ENCODE results near the gene ABI3BP. TPM values are rescaled to one million over a fixed set of nuclear protein-coding genes. Genes with fewer than 3 reads are reported as not detected.

Gene ABI3BP
- total and polyA plus RNA-seq, 4 donors, result 21.9 to 87.5 (median 59.9) TPM

DNA sequence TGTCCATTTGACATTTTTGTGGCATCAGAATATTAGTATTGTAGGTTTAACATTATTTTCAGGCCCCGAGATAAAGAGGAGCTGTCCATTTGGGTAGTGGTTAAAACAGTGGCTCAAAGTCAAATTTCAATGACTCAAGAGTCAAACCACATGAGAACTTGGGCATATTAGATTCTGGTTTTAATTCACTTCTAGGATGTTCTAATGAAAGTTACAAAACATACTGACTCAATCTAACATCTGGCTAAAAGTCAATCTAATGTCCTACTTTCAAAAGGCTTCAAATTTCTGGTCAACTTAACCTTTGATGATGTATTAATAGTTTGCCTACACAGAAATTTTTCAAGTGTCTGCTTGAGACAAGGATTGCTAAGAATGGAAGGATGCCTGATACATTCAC, 112.4 kb downstream of the ABI3BP start:
- Histone ChIP-seq H3K36me3 (ENCODE audit: control insufficient read depth in 4 of 4, insufficient read depth in 4 of 4, low read length in 4 of 4) (peaks cover 0 to 2% (median 0%) of the 10 kb centered on the region in 4 donors), H3K9me3 (ENCODE audit: control insufficient read depth in 4 of 4, insufficient read depth in 3 of 4, low read length in 3 of 4) (no peaks in the 10 kb centered on the region), H3K4me3 (no peak overlapping the region), H3K4me1 (ENCODE audit: control insufficient read depth in 5 of 5, insufficient read depth in 5 of 5, low read length in 5 of 5) (peaks cover 0 to 24% (median 0%) of the 10 kb centered on the region in 5 donors), H3K27ac (ENCODE audit: low read depth in 1 of 2, low read length in 1 of 2) (no peak overlapping the region), H3K27me3 (ENCODE audit: control insufficient read depth in 3 of 3, insufficient read depth in 3 of 3, low read length in 2 of 3) (no peaks in the 10 kb centered on the region), H3K9ac (ENCODE audit: insufficient read depth in 1 of 2, low read length in 2 of 2) (no peak overlapping the region)
- 82 to 90% methylated on average over 1 of the region's 1 CpG for WGBS, 2 donors
- ATAC-seq (ENCODE audit: insufficient read depth, low FRiP score) (no peak), DNase-seq (no peak)
- TF ChIP-seq, protein P1, sequence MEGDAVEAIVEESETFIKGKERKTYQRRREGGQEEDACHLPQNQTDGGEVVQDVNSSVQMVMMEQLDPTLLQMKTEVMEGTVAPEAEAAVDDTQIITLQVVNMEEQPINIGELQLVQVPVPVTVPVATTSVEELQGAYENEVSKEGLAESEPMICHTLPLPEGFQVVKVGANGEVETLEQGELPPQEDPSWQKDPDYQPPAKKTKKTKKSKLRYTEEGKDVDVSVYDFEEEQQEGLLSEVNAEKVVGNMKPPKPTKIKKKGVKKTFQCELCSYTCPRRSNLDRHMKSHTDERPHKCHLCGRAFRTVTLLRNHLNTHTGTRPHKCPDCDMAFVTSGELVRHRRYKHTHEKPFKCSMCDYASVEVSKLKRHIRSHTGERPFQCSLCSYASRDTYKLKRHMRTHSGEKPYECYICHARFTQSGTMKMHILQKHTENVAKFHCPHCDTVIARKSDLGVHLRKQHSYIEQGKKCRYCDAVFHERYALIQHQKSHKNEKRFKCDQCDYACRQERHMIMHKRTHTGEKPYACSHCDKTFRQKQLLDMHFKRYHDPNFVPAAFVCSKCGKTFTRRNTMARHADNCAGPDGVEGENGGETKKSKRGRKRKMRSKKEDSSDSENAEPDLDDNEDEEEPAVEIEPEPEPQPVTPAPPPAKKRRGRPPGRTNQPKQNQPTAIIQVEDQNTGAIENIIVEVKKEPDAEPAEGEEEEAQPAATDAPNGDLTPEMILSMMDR (IDR thresholded peaks at IDR 0.05; ENCODE audit: control extremely low read depth, extremely low read depth), result no peak

DNA sequence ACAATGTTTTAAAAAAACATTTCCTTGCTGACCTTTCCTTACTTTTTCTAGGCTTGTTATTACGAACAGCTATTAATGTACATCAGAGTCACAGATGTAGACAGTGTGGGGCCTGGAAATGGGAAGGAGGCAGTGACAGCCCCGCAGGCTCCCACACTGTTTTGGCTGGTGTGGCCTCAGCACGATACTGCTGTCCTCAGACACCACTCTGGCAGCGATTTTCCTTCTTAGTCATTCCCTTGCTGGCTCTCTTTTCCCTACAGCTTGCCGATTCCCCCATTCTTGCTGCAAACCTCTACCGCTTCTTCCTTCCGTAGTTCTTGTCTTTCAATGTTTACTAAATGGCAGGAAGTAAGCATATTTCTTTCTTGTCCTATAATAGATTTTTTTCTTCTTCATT, 113.1 kb downstream of the ABI3BP start:
- TF ChIP-seq, protein P1 (IDR thresholded peaks at IDR 0.05; ENCODE audit: control extremely low read depth, extremely low read depth), result no peak
- WGBS, 2 donors, result 48 to 73% methylated on average over 7 of the region's 7 CpGs
- no peaks in the 10 kb centered on the region for H3K9me3 ChIP-seq (ENCODE audit: control insufficient read depth in 4 of 4, insufficient read depth in 3 of 4, low read length in 3 of 4)
- ATAC-seq (ENCODE audit: insufficient read depth, low FRiP score) (no peak), DNase-seq (peak; percentile 43 to 77 (median 54))
- H3K36me3 ChIP-seq (ENCODE audit: control insufficient read depth in 4 of 4, insufficient read depth in 4 of 4, low read length in 4 of 4), result peaks cover 0 to 2% (median 0%) of the 10 kb centered on the region in 4 donors
- peaks cover 0 to 30% (median 0%) of the 10 kb centered on the region in 5 donors for H3K4me1 ChIP-seq (ENCODE audit: control insufficient read depth in 5 of 5, insufficient read depth in 5 of 5, low read length in 5 of 5)
- no peak overlapping the region for H3K4me3 ChIP-seq
- H3K27ac ChIP-seq (ENCODE audit: low read depth in 1 of 2, low read length in 1 of 2), result peak overlapping the region in 1 of 2 donors; percentile 7
- H3K9ac ChIP-seq (ENCODE audit: insufficient read depth in 1 of 2, low read length in 2 of 2), result no peak overlapping the region
- no peaks in the 10 kb centered on the region for H3K27me3 ChIP-seq (ENCODE audit: control insufficient read depth in 3 of 3, insufficient read depth in 3 of 3, low read length in 2 of 3)

DNA sequence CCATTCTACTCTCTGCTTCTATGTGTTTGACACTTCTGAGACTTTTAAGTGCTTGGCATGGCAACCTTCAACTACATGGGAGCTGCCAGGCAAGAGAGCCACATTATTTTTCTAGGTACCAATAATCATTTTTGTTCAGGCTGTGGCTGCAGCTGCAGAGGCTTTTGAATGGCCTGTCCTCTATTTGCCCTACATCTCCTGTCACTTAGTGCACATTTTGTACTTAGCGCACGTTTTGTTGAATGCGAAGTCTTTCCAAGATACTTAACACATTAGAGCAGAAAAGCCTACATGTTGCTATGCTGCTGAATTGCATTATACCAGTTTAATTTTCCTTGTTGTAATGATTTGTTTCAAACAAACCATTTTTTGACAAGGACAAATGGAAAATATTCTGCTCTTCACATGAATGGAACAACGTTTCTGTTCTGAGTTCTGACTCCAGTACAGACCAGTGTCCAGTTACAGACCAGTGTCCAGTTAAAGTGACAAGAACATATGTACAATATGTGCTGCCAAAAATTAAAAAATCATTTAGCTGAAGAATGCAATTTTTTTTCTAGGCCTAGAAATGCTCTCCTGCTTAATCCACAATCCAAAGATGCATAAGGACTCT, 113.9 kb downstream of the ABI3BP start:
- ATAC-seq (ENCODE audit: insufficient read depth, low FRiP score), result no peak
- H3K4me3 ChIP-seq, result no peak overlapping the region
- TF ChIP-seq, protein P1 (IDR thresholded peaks at IDR 0.05; ENCODE audit: control extremely low read depth, extremely low read depth), result no peak
- H3K27ac ChIP-seq (ENCODE audit: low read depth in 1 of 2, low read length in 1 of 2), result peak overlapping the region in 1 of 2 donors; percentile 7
- H3K9ac ChIP-seq (ENCODE audit: insufficient read depth in 1 of 2, low read length in 2 of 2), result no peak overlapping the region
- peaks cover 0 to 31% (median 0%) of the 10 kb centered on the region in 5 donors for H3K4me1 ChIP-seq (ENCODE audit: control insufficient read depth in 5 of 5, insufficient read depth in 5 of 5, low read length in 5 of 5)
- H3K9me3 ChIP-seq (ENCODE audit: control insufficient read depth in 4 of 4, insufficient read depth in 3 of 4, low read length in 3 of 4), result no peaks in the 10 kb centered on the region
- no peaks in the 10 kb centered on the region for H3K27me3 ChIP-seq (ENCODE audit: control insufficient read depth in 3 of 3, insufficient read depth in 3 of 3, low read length in 2 of 3)
- peak in 2 of 3 donors; percentile 48 to 53 for DNase-seq
- no peaks in the 10 kb centered on the region for H3K36me3 ChIP-seq (ENCODE audit: control insufficient read depth in 4 of 4, insufficient read depth in 4 of 4, low read length in 4 of 4)
- 59 to 89% methylated on average over 4 of the region's 4 CpGs for WGBS, 2 donors
